Type B pancreatic cell (in vitro differentiated cells): ENCODE measurements around the gene AK9. TPM values are rescaled to one million over a fixed set of nuclear protein-coding genes. Genes with fewer than 3 reads are reported as not detected.
A peak's percentile ranks its signal among the peaks of the same experiment; 100 is the strongest.
"Not testable (repeated sequence)": the region's sequence is repeated elsewhere in the genome, so short reads cannot be mapped to it uniquely, and the experiment has no call there.

Experiments used
- DNase-seq: peaks from one replicate; pipeline ENCODE4 v3.0.0; 2021; ENCODE audit warnings: mixed read lengths; ENCODE audit not compliant: unreplicated experiment; ENCODE audit errors: extremely low spot score
- H3K27ac Mint-ChIP-seq: 2 replicates; pipeline ENCODE4 v1.8.0; 2021; ENCODE audit warnings: mild to moderate bottlenecking, mixed read lengths
- H3K27me3 Mint-ChIP-seq: 2 replicates; pipeline ENCODE4 v1.8.0; 2021; ENCODE audit warnings: mixed read lengths
- H3K36me3 Mint-ChIP-seq: 2 replicates; pipeline ENCODE4 v1.8.0; 2021; ENCODE audit warnings: mixed read lengths
- H3K4me1 Mint-ChIP-seq: one replicate; pipeline ENCODE4 v1.8.0; 2021; ENCODE audit warnings: mixed read lengths; ENCODE audit not compliant: unreplicated experiment
- H3K4me3 Mint-ChIP-seq: 2 replicates; pipeline ENCODE4 v1.8.0; 2021; ENCODE audit warnings: mild to moderate bottlenecking, mixed read lengths
- H3K9me3 Mint-ChIP-seq: 2 replicates; pipeline ENCODE4 v1.8.0; 2021; ENCODE audit warnings: mixed read lengths
- total RNA-seq: library from RNA; stranded (reverse); gene quantifications from 2 replicates; pipeline ENCODE4 v1.2.1, GENCODE V29; 2021; ENCODE audit warnings: low replicate concordance
- TF ChIP-seq, protein P1 (sequence below): fragments of 200-600 bp; sonication (generic); conservative IDR thresholded peaks from 2 replicates; pipeline ENCODE4 v1.5.0; 2021; ENCODE audit warnings: antibody characterized with exemption, mild to moderate bottlenecking

Gene AK9
- total RNA-seq, 1 donor from 2014 or later: 8.1 TPM

DNA sequence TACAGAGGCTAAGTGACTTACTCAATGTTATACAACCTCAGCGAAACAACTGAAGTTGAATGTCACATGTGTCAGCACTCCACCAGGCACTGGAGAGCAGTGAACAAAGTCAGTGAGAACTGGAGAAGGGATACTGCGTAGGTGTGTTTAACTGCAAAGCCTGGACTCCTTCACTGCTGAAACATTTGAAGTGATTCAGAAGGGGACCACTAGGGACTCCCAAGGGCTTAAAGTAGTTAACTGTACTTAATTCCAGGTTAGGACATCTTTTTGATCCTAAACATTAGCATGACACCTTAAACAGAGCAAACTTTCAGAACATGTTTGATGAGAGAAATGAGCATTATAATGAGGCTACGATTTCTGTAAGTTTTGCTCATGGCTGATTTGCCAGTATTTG, 163.0 kb downstream of the AK9 start:
- DNase-seq: no peak
- Mint-ChIP-seq H3K36me3 (no peaks in the 10 kb centered on the region), H3K4me3 (no peak overlapping the region), H3K9me3 (no peaks in the 10 kb centered on the region), H3K27ac (no peak overlapping the region), H3K4me1 (no peaks in the 10 kb centered on the region), H3K27me3 (no peaks in the 10 kb centered on the region)
- TF ChIP-seq, protein P1, sequence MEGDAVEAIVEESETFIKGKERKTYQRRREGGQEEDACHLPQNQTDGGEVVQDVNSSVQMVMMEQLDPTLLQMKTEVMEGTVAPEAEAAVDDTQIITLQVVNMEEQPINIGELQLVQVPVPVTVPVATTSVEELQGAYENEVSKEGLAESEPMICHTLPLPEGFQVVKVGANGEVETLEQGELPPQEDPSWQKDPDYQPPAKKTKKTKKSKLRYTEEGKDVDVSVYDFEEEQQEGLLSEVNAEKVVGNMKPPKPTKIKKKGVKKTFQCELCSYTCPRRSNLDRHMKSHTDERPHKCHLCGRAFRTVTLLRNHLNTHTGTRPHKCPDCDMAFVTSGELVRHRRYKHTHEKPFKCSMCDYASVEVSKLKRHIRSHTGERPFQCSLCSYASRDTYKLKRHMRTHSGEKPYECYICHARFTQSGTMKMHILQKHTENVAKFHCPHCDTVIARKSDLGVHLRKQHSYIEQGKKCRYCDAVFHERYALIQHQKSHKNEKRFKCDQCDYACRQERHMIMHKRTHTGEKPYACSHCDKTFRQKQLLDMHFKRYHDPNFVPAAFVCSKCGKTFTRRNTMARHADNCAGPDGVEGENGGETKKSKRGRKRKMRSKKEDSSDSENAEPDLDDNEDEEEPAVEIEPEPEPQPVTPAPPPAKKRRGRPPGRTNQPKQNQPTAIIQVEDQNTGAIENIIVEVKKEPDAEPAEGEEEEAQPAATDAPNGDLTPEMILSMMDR: peak; percentile 63

DNA sequence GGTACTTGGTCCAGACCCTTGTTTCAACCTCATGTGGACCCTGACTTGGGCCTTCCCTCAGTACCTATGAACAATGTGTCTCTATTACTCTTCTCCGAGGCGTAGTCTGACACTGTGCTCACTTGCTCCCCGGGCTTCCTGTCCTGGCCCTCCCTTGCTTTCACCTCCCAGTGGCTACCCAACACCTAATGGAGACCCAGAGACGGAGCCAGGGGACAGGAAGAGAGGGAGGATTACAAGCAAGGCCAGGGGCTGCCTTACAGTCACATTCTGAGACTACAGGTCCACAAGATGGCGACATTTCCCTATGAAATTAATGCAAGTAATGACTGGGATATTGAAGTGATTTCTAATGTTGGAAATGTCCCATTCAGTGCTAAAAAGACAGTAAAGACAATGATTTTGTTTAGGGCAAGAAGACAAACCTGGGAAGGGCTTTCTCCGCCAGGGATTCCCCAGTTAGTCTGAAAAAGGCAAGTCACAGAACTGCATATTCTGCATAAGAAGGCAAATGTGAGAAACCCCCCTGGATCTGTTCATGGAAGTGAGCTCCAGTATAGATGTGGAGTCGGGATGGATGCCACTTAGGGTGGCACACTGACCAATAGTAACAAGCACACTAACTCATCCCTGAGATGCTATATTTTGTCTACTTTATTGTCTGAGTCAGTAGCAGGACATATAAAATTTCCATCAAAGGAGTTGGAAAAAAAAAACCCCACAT, 163.9 kb downstream of the AK9 start:
- DNase-seq: no peak
- H3K4me3 Mint-ChIP-seq: no peak overlapping the region
- H3K27ac Mint-ChIP-seq: no peak overlapping the region
- TF ChIP-seq, protein P1: peak; percentile 79
- H3K36me3 Mint-ChIP-seq: no peaks in the 10 kb centered on the region
- H3K27me3 Mint-ChIP-seq: no peaks in the 10 kb centered on the region
- H3K4me1 Mint-ChIP-seq: no peaks in the 10 kb centered on the region
- no peaks in the 10 kb centered on the region for H3K9me3 Mint-ChIP-seq

DNA sequence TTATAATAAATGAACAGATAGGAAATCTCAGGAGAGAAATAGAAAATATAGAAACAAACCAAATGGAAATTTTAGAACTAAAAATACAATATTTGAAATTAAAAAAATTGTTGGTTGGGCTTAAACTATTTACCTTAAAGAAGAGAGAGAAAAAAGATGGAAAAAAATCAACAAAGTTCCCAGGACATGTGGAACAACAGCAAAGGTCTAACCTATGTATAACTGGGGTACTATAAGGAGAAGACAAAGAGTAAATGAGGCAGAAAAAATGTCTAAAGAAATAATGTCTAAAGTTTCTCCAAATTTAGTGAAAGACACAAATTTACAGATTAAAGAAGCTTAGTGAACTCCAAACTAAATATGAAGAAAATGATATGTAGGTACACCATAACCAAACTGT, 166.9 kb downstream of the AK9 start:
- no peaks in the 10 kb centered on the region for H3K36me3 Mint-ChIP-seq
- H3K27ac Mint-ChIP-seq: no peak overlapping the region
- H3K9me3 Mint-ChIP-seq: no peaks in the 10 kb centered on the region
- no peaks in the 10 kb centered on the region for H3K27me3 Mint-ChIP-seq
- TF ChIP-seq, protein P1: no peak
- no peak for DNase-seq
- H3K4me3 Mint-ChIP-seq: no peak overlapping the region
- H3K4me1 Mint-ChIP-seq: no peaks in the 10 kb centered on the region

DNA sequence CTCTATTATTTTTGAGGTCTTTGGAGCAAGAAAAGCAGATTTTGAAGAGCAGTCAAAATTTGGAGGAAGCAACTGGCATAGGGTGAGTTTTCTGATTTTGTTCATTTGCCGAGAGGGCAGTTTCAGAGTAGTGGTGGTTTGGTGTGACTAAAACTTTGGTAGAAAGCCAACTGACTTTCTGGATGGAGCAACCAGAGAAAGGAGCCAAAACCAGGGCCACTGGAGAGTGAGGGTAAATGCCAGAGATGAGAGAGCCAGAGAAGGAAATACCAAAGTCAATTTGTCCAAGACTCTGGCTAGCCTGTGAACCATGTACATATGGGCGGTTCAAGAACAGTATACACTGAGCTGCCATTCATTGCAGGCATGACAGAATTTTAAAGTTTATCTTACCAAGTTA, 167.5 kb downstream of the AK9 start:
- Mint-ChIP-seq H3K4me1 (no peaks in the 10 kb centered on the region), H3K36me3 (no peaks in the 10 kb centered on the region), H3K9me3 (no peaks in the 10 kb centered on the region), H3K27ac (no peak overlapping the region), H3K4me3 (no peak overlapping the region), H3K27me3 (no peaks in the 10 kb centered on the region)
- TF ChIP-seq, protein P1: no peak
- DNase-seq: no peak

DNA sequence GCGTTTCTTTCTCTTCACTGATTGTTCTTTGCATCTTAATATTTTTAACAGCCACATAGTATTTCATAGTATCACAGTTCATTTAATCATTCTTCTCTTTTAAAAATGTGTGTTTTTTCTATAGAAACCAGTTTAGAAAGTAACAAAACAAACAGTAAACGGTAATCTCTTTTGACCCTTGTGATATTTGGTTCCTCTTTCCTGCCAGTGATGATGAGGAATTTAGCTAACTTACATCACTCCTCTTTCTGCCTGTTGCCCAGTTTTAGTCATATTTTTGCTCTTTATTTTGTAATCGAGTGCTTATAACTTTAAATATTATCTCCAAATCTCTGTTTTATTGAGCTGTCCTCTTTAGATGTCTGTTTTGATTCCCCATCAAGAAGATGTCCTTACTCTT, 169.9 kb downstream of the AK9 start:
- TF ChIP-seq, protein P1: no peak
- no peak for DNase-seq
- H3K36me3 Mint-ChIP-seq: no peaks in the 10 kb centered on the region
- H3K4me3 Mint-ChIP-seq: no peak overlapping the region
- no peaks in the 10 kb centered on the region for H3K27me3 Mint-ChIP-seq
- no peak overlapping the region for H3K27ac Mint-ChIP-seq
- no peaks in the 10 kb centered on the region for H3K4me1 Mint-ChIP-seq
- no peaks in the 10 kb centered on the region for H3K9me3 Mint-ChIP-seq

DNA sequence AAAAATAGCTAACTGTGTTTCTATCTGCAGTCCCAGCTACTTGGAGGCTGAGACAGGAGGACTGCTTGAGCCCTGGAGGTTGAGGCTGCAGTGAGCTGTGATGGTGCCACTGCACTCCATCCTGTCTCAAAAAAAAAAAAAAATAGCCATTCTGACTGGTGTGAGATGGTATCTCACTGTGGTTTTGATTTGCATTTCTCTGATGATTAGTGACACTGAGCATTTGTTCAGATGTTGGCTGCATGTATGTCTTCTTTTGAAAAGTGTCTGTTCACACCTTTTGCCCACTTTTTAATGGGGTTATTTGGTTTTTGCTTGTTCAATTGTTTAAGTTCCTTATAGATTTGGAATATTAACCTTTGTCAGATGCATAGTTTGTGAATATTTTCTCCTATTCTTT, 171.4 kb downstream of the AK9 start:
- not testable (repeated sequence) for H3K27ac Mint-ChIP-seq, H3K4me3 Mint-ChIP-seq, H3K36me3 Mint-ChIP-seq, H3K27me3 Mint-ChIP-seq, DNase-seq, H3K9me3 Mint-ChIP-seq, H3K4me1 Mint-ChIP-seq
